Panc1 (cell line): ENCODE measurements around the gene CMKLR1. TPM values are rescaled to one million over a fixed set of nuclear protein-coding genes. Genes with fewer than 3 reads are reported as not detected.

Experiments
- ATAC-seq: fragments of 200-7000 bp; cut with Tn5 transposase; 2 replicates; pipeline ENCODE4 v1.9.1; 2020; ENCODE audit warnings: mild to moderate bottlenecking, moderate library complexity
- BruUV-seq: library from RNA; stranded (reverse); fragments of 400-500 nt; replicated peaks from 2 replicates; lab custom pipeline; 2021; lab: Mats Ljungman, UMichigan
- CTCF ChIA-PET: fragments of 300-600 bp; sonication (Branson Sonifier 250); formaldehyde crosslinking; loops from one replicate; lab custom pipeline; 2022; ENCODE audit warnings: antibody characterized with exemption; lab: Charles Lee
- POLR2A ChIA-PET: fragments of 300-600 bp; sonication (Branson Sonifier 250); formaldehyde crosslinking; loops from one replicate; lab custom pipeline; 2022; ENCODE audit warnings: antibody characterized with exemption; lab: Charles Lee
- DNase-seq: peaks from one replicate; pipeline ENCODE4 v3.0.0-alpha.2; 2010; ENCODE audit warnings: low read depth, low spot score
- H3K27ac ChIP-seq: 2 replicates; pipeline ENCODE4 v1.5.1; 2011; ENCODE audit warnings: mild to moderate bottlenecking, low read length, inconsistent platforms
- H3K27me3 ChIP-seq: fragments of 200-500 bp; sonication (Bioruptor generic); 2 replicates; pipeline ENCODE4 v1.6.0; 2014; ENCODE audit warnings: low read length, inconsistent platforms; ENCODE audit not compliant: control insufficient read depth, insufficient read depth
- H3K36me3 ChIP-seq: fragments of 200-500 bp; sonication (Bioruptor generic); 2 replicates; pipeline ENCODE4 v1.5.1; 2014; ENCODE audit warnings: inconsistent platforms, mild to moderate bottlenecking, low read length, moderate library complexity; ENCODE audit not compliant: control insufficient read depth, insufficient read depth
- H3K4me1 ChIP-seq: 2 replicates; pipeline ENCODE4 v1.5.1; 2011; ENCODE audit warnings: inconsistent platforms, mild to moderate bottlenecking, low read length, moderate library complexity; ENCODE audit not compliant: control insufficient read depth, insufficient read depth
- H3K4me3 ChIP-seq, 2 experiments: 2 replicates each; pipeline ENCODE4 v1.5.1; 2011 to 2012; ENCODE audit warnings: low read depth in 2 of 2, low read length in 2 of 2, mild to moderate bottlenecking in 2 of 2, inconsistent platforms in 1 of 2, moderate library complexity in 1 of 2
- H3K9me3 ChIP-seq: fragments of 200-500 bp; sonication (Bioruptor generic); 2 replicates; pipeline ENCODE4 v1.5.1; 2014; ENCODE audit warnings: low read depth, mild to moderate bottlenecking, inconsistent platforms, low read length, moderate library complexity; ENCODE audit not compliant: control insufficient read depth, insufficient read depth
- CTCF ChIP-seq: fragments of 450-650 bp; IDR thresholded peaks from 2 replicates; pipeline ENCODE4 v1.5.1; 2017; ENCODE audit warnings: mild to moderate bottlenecking
- POLR2AphosphoS5 ChIP-seq: IDR thresholded peaks from 2 replicates; pipeline ENCODE4 v1.6.1; 2012; ENCODE audit warnings: mild to moderate bottlenecking, low read depth, low read length, moderate library complexity
- REST ChIP-seq, 2 experiments: IDR thresholded peaks; 2 replicates each; pipeline ENCODE4 v1.6.1; 2011 to 2012; ENCODE audit warnings: low read depth in 2 of 2, control low read depth in 1 of 2, low read length in 1 of 2, mild to moderate bottlenecking in 1 of 2, moderate library complexity in 1 of 2; ENCODE audit not compliant: insufficient read depth in 1 of 2
- SIN3A ChIP-seq: IDR thresholded peaks from 2 replicates; pipeline ENCODE4 v1.6.1; 2012; ENCODE audit warnings: low read depth, mild to moderate bottlenecking, low read length, moderate library complexity, borderline replicate concordance; ENCODE audit not compliant: insufficient read depth
- TCF7L2 ChIP-seq: IDR thresholded peaks from 2 replicates; pipeline ENCODE4 v1.6.1; 2011; ENCODE audit warnings: mild to moderate bottlenecking, low read depth, low read length, inconsistent platforms
- in situ Hi-C: cut with HindIII; loops from 2 replicates; pipeline ENCODE4 v1.10.0; 2016; ENCODE audit warnings: low sequenced_read_pairs, low pct_unique_long_range_greater_than_20kb
- intact Hi-C: fragments of 100-400 bp; cut with micrococcal nuclease; formaldehyde crosslinking; loops from one replicate; pipeline ENCODE4 v1.10.0; 2022; ENCODE audit not compliant: unreplicated experiment
- total RNA-seq: library from RNA; stranded (reverse); gene quantifications from one replicate; pipeline ENCODE4 v1.2.1, GENCODE V29; 2021; ENCODE audit not compliant: unreplicated experiment

Gene CMKLR1
- total RNA-seq, 1 experiment from 2014 or later = 0.03 TPM

GRCh38 chr12:108282676-108283075, 56.4 kb downstream of the CMKLR1 start:
- Histone ChIP-seq H3K27ac (no peak overlapping the region), H3K36me3 (no peaks in the 10 kb centered on the region), H3K4me3 (no peak overlapping the region), H3K27me3 (peaks cover 7% of the 10 kb centered on the region), H3K4me1 (no peaks in the 10 kb centered on the region), H3K9me3 (no peaks in the 10 kb centered on the region)
- no peak for TF ChIP-seq CTCF
- TF ChIP-seq REST (IDR thresholded peaks at IDR 0.05; ENCODE audit: insufficient read depth in 1 of 2, low read depth in 2 of 2, low read length in 1 of 2) = no peak
- TF ChIP-seq TCF7L2 = no peak
- no peak for TF ChIP-seq SIN3A
- TF ChIP-seq POLR2AphosphoS5 = no peak
- ChIA-PET POLR2A (no interaction called here), CTCF (no interaction called here)
- in situ Hi-C loops = no loop called here
- no TSS peak for BruUV-seq
- intact Hi-C loops = no loop called here
- DNase-seq (no peak), ATAC-seq (no peak)

- in situ Hi-C loops = no loop called here
- ATAC-seq = no peak
- Histone ChIP-seq H3K4me3 (no peak overlapping the region), H3K27ac (no peak overlapping the region), H3K4me1 (no peaks in the 10 kb centered on the region), H3K27me3 (peaks cover 7% of the 10 kb centered on the region), H3K9me3 (no peaks in the 10 kb centered on the region), H3K36me3 (no peaks in the 10 kb centered on the region)
- no TSS peak for BruUV-seq
- ChIA-PET POLR2A (no interaction called here), CTCF (no interaction called here)
- TF ChIP-seq SIN3A = no peak
- TF ChIP-seq POLR2AphosphoS5 = no peak
- TF ChIP-seq TCF7L2 = no peak
- no peak for TF ChIP-seq CTCF
- no peak for TF ChIP-seq REST (IDR thresholded peaks at IDR 0.05; ENCODE audit: insufficient read depth in 1 of 2, low read depth in 2 of 2, low read length in 1 of 2)
- intact Hi-C loops = no loop called here
- no peak for DNase-seq
These were observed 57.0 kb downstream of the CMKLR1 start for GRCh38 chr12:108282160-108282559.
